ENCODE data around the gene SALL4.

SALL4 gene

DNA sequence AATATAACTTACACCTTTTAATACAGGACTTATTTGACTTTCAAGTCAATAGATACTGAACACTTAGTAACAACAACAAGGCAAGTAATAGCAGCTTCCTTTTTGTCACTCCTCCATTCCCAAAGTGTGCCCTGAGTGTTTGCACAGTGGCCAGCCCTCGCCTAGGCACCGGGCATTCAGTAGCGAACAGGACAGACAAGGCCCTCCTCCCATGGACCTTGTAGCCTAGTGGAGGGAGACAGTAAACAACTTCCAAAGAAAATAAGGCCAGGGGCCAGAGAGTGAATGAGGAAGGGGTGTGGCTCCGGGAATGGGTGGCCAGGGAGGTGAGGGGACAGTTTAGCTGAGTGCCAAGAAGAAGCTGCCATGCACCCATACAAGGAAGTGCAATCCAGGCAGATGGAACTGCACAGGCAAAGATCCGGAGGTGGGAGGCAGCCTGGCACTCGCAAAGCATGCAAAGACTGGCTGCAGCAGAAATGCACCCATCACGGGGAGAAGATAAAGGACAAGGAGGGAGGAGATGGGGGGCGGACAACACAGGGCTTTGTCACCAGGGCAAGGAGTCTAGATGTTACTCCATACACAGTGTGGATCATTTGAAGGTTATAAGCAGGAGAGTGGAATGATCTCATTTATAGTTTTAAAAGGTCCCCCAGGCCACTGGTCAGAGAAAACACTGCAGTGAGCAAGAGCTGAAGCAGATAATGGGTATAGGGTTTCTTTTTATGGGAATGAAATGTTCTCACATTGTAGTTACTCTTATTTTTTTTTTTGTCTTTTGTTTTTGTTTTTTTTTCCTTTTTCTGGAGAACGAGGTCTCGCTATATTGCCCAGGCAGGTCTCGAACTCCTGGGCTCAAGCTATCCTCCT lies 66.4 kb downstream of the SALL4 start:
- no peak for DNase-seq (ENCODE audit: low spot score)

GRCh38 chr20:51734876-51735720 lies 67.2 kb downstream of the SALL4 start:
- DNase-seq (ENCODE audit: low spot score): no peak

DNA sequence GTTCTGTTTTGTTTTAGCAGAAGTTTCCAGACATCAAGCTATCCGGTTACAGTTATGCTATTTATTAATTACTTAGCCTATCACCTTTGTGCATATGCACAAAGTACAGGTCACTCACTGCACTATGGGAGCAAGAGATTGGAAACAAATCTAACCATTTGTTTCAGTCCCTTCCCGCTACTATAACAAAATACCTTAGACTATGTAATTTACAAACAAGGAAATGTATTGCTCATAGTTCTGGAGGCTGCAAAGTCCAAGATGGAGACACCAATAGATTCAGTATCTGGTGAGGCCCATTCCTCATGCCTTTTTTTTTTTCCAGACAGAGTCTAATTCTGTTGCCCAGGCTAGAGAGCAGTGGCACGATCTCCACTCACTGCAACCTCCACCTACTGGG lies 69.3 kb downstream of the SALL4 start:
- no peak for DNase-seq (ENCODE audit: low spot score)
